HG03457 (cell line): Measurements from ENCODE around the gene PDE4D.
"Not testable (repeated sequence)": the region's sequence is repeated elsewhere in the genome, so short reads cannot be mapped to it uniquely, and the experiment has no call there.

Source experiments
- ATAC-seq: cut with Tn5 transposase; IDR thresholded peaks from one replicate; pipeline ENCODE4 v1.9.1; 2021; ENCODE audit warnings: moderate number of reproducible peaks; ENCODE audit not compliant: unreplicated experiment

PDE4D gene

DNA sequence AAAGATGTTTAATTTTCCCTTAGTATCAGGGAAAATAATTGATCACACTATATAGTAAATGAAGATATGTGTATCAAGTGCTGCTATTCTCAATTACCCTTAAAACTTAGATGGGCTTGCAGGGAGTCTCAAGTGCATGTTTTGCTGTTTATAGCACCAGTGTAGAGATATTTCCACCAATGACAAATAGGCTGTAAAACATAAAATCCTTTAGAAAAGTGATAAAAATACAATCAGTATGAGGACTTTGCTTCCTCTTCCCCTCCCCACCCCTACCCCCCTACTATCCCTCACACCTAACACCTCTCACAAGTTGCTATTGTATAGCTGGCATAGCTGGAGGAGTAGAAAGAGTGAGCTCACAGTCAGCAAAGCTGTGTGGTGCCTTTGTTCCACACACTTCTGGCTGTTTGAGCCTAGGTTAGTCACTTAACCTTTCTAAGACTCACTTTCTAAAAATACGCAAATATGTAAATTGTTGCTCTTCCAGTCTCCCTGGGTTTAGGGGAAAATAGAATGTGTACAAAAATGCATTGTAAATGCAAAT, 93.1 kb downstream of the PDE4D start:
- ATAC-seq, result no peak

DNA sequence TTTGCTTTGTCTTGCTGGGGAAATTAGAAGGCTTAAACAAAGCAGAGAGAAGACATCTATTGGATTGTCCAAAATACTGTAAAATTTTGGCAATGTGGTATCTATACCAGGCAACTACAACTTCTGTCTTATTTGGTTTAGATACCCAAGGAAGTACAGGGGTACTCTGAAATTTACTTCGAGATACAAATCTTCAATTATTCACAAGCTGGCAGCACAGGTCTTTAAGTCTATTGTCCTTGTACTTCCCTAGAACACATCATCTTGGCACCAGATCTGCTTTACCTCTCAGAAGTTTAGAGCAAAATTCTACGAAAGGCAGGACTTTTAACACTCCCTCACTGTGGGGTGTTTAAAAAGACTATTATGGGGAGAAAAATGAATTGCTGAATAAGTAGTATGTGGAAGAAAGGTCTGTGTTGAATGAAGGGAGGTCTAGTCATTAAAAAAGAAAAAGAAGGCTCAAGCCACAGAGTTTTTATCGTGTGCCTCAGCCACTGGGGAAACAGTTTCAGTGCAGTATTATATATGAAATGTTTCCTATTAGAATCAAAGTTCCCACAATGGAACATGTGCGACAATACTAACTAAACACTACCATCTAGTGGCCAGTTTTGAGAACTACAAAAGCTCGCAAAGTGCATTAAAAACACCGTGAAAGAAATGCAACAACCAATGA, 93.7 kb downstream of the PDE4D start:
- ATAC-seq, result peak; percentile 1

DNA sequence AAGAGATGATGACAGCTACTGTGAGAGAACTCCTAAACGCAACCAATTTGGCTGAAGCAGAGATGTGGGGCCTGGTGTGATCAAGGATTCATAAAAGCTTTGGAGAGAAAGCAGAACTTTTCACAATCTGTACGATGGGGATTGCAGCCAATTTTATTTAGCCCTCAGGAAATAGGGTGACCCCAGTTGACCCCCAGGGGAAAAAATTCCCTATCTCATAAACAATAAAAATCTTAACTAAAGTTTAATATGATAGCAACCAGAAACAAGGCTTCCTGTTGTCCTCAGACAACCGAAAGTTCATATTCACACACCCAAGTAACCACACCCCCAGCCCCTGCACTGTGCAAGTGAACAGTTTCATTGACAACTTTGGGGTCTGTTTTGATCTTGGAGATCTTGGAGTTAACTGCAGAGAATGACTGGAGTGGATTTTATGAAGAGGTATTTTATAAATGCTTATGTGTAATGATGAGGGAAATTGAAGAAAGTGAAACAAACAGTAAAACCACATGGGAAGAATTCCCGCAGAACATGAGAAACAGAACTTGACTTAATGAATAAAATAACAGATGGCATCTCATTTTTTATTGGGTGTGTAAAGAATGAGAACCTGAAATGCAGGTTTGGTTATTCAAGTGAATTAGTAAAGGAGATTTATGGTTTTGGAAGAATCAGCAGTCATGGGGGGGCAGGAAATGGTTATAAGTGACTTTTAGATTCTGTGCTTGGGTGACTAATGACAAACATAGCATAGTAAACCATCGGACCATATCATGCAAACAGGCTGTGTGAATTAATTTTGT, 94.5 kb downstream of the PDE4D start:
- peak; percentile 65 for ATAC-seq

DNA sequence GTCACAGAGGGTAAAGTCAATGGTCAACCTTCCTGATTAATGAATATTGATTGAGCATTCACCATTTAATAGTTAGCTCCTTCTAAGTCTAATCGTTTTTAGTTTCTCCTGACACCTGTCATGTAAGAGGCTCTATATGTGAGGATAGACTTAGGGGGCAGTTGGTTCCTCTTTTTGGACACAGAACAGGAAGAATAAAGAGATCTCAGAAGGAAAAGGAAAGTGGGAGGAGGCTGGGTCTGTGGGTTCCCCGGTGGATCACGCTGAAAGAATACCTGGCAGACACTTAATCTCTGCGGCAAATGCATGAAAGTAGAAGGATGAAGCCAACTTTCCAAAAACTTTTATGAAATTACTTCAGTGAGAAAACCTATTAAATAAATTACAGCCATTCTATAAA, 98.4 kb downstream of the PDE4D start:
- no peak for ATAC-seq

DNA sequence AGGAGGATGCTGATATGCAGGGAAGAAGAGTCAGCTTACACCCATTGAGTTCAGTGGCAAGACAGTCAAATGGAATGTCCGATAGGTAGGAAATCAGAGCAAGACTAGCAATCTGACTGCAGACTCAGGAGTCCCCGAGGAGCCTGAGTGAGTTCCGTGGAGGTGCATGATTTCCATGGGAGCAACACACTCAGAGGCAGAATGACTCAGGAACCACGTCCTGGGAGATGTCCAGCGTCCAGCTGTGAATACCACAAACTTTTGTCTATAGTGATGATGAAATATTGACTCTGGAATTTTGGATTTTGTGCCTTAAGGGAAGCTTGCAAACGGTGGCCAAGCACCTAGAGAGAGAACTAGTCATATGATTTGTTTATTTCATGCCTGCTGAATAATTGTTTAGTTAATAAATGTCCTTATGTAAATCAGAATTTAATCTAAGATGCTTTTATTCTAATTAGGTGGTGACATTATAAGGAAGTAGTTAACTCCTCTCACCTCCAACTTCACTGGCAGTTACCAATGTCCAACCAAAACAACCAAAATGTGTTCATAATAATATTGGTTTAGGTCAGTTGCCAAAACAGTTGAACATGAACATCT, 100.4 kb downstream of the PDE4D start:
- no peak for ATAC-seq

DNA sequence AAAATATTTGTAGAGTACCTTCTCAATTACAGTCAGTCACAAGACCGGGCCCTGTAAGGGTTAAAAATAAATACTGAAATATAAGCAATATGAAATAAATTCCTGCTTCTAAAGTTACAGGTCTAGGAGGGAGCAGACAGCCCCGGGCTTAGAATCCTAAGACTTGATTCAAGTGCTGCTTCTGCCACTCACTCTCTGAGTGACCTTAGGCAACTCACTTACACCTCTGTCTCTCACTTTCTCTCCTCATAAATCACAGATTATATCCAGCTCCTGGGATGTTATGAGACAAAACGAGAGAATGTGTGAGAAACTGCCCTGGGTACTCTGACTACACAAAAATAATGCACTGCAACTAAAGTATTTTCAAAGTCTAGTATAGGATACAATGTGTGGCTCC, 101.9 kb downstream of the PDE4D start:
- ATAC-seq, result no peak

DNA sequence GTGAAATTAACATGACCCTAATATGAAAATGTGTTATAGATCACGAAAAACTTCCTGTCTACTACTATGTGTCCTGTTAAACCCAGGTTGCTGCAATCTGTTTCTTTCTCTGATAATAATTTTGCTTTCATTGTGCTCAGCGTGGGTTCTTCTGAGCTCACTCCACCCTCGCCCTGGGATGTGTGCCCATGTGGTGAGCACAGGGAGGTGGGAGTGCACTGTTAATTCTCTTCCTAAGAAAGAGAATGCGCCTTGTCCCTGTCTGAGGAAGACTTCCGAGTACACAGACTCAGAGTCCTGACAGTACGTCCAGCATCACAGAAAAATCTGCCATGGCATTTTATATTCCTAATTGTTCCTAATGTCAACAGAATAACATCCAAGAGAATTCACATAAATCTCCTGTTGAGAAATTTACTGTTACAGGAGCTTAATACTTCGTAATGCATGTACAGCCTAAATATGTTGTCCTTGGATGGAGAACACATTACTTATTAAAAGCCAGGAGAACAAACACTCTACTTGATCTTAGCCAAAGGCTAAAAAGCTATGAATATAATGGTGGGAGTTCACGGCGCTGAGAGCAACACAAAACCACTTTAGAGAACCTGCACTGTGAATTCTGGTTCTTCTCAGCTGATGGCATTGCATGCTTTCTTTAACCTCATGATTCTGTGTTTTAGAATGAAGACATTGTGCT, 102.6 kb downstream of the PDE4D start:
- no peak for ATAC-seq

DNA sequence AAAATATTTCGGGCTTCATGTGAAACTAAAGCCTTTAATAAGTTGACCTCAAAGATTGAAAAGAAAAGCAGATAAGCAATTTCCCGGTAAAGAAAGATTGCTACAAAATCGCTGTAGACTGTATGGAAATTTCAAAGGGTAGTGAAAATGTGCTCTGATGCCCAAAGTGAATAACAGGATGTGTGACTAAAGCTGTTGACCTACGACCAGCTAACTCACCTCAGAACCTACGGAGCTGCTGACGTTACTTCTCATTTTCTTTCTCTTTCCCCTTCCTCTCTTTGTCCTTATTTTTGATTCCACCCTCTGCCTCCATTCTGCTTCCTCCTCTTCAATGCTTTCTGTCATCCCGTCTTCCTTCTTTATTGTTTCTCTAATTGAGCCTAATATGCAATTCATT, 103.2 kb downstream of the PDE4D start:
- no peak for ATAC-seq

DNA sequence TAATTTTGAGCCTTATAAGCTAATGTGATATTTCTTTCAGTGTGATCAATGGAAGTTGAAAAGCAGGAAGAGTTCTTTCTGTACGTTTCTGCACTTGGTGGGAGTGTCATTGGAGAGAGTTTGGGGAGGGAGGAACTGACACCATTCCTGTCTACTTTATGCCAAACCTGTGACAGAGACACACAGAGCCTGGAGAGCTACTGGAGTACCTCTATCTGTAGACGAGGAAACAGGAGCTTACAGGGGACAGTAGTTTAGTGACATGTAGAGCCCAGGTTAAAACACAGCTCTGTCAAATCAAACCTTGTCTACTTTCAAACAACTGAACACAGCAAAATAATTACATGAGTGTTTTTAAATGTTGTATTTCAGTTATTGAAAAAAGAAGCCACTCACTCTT, 103.6 kb downstream of the PDE4D start:
- ATAC-seq, result no peak

DNA sequence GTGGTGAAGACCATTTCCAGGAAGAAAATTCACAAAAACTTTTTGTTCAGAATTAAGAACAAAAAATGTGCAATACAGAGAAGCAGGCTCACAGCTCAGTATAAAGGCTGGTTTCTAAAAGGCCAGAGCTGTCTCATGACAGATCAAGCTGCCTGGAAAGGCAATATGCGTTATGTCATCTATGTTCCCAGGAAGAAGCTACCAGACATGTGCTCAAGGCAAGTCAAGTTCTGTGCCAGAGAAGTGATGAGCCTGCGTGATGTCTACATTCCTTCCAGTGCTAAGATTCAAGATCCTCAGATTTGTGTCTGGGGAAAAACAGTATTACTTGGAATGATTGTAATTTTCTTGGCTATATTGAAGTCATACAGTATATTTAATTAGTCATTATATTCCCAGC, 104.3 kb downstream of the PDE4D start:
- ATAC-seq, result no peak

DNA sequence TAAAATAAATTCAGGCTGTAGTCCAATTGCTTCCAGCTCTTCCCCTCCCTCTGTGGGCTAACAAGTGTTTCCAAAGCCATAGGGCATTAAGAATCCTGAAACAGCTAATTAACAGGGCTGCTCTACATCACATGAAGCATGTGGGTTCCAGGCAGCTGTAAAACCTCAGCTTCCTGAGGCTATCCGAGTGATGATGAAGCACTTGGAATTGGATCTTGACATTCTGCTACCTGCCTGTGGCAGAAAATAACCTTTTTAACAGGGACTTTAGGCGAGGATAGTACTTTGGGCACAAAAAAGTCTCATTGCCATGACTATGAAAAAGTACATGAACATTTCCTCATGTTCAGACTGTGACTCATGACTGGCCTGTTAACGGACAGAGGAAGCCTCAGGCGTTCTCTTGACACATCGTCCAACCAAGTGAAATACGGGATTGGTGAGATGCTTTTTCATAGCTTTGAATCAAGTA, 107.2 kb downstream of the PDE4D start:
- ATAC-seq, result no peak

DNA sequence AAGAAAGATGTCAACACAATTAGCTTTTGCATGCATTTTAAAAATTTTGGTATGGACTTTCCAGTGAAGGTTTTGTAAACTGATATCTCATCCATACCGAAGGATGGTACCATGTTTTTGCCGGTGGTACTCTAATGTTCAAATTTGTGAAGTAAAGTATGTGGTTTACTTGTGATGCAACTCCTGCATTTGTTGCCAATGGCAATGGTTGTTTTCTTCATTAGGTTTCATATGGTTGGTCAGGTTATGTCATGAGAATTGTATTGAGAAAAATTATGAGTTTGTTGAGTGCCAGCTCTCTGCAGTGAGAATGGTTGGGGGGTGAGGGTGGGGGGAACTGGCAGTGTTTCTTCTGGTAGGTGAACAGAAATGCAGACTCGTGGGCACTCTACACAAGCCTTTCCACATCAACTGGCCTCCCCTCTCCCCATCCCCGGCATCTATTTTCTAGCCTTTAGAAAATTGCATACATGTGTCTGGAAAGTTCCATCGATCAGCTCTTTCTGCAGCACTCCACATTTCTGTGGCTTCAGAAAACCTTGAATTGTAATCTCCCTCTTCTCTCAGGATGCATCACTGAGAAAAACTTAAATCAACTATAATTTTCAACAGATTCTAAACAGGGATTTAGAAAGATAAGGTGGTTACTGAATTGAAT, 107.7 kb downstream of the PDE4D start:
- ATAC-seq, result no peak

DNA sequence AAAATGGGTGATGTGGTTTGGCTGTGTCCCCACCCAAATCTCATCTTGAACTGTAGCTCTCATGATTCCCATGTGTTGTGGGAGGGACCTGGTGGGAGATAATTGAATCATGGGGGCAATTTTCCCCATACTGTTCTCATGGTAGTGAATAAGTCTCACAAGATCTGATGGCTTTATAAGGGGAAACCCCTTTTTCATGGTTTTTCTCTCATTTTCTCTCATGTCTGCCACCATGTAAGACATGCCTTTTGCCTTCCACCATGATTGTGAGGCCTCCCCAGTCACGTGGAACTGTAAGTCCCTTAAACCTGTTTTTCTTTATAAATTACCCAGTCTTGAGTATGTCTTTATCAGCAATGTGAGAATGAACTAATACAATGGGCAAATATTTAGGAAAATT, 108.8 kb downstream of the PDE4D start:
- ATAC-seq, result not testable (repeated sequence)

DNA sequence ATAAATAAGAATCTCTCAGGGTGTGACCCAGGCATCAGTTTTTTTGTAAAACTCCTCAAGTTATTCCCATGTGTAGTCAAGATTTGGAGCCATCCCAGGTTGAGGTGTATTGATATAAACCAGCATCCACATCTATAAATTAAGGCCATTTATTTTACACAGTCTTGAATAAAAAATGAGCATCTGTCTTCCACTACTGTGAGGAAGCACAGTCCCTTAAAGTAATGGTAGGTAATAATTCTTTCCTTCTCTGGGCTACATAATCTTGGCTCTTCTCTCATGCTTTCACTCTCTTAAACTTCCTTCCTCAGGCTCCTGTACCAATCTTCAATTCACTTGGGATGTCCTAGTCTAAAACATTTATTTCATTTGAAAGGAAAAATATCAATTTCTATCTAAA, 110.3 kb downstream of the PDE4D start:
- no peak for ATAC-seq

DNA sequence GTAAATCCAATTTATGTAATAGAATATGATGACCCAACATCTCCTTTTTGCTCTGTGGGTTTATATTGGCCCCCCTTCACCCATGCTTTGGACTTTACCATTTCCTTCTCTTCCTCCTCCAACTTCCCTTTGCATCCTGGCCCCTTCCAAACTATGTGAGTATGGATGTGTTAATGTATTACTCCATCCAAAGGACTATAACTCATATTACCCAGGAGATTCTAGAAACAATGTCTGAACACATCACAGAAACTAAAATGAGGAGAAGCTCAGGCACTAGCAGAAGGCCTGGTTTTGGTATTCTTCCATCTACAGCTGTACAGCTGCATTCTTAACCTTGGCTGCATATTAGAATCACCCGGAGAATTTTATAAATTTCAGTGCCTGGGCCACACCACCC, 110.7 kb downstream of the PDE4D start:
- ATAC-seq, result no peak

DNA sequence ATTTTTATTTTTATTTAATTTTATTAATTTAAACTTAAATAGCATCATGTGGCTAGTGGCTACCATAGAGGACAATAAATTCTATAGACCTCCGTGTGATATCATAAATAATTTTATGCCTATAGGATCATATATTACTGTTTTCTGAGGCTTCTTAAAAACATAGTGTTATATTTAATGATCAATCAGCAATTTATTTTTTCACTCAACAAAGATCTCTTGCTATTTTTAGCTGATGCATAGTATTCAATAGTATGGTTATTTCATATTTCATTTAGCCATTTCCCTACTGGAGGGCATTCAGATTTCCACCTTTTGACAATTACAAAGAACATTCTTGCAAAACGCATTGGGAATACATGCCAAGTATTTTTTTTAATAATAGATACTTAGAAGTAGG, 114.1 kb downstream of the PDE4D start:
- no peak for ATAC-seq

DNA sequence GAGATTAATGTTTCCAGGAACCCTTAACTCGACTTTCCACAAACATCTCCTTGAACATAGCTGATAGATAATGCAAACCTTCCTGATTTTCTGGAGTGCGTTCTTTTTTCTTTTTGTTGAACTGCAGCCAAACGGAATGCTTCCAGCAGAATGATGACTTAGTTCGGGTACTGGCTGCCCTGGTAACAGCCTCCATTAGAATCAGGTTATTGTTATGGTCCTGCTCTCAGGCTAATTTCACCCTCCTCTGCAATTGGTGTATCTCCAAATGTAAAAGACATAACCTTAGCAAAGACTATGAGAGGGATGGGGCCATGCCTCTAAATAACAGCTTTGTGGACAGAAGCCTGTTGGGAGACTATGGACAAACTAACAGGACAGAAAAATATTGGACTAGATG, 116.5 kb downstream of the PDE4D start:
- no peak for ATAC-seq

DNA sequence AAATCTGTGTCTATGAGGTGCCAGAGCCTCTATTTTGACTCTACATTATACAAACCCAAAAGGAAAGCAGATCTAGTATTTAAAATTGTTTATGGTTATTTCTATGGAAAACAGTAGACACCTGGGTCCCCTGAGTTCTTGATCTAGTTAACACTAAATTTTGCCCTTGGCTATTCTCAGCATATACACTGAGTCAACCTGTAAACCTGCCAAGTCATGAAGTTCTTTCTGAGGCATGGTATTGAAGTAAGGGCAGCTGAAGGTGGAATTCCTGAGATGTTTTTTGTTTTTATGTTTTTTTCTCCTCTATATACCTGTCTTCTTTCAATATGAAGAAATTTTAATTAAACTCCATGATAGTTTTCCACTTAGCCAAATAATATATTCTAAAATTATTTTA, 120.2 kb downstream of the PDE4D start:
- no peak for ATAC-seq

DNA sequence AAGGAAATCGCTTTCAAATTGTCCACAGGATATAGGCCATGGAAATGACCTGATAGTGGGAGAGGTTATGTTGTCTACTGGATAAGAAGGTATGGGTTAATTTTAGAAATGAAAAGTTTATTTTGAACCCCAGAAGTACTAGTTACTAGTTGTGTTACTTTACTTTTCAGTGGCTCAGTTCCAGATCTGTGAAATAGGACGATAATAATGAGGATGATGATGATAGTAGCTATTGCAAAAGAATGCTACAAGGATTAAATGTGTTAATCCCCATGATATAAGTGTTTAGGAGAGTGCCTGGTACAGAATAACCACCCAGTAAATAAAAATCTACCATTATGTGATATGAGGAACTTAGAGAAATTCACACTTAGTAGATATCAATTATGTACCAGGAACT, 120.8 kb downstream of the PDE4D start:
- no peak for ATAC-seq

DNA sequence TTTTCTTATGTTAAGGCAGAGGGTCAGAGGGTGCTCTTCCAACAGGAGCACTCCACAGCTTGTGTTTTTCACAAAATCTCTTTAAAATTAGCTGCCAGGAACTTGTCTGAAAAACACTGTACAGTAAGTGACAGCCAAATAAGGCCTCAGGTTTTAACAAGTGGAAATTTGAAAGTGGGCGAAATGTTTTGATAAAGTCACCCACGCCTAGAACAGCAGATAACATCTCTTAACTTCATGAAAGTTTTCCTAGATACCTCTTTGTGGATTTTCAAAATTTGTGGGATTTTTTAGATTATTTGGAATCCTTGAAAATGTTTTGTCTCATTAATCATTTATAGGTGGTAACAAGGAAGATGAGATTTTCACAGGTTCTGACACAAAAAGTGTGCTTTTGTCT, 121.3 kb downstream of the PDE4D start:
- ATAC-seq, result no peak

DNA sequence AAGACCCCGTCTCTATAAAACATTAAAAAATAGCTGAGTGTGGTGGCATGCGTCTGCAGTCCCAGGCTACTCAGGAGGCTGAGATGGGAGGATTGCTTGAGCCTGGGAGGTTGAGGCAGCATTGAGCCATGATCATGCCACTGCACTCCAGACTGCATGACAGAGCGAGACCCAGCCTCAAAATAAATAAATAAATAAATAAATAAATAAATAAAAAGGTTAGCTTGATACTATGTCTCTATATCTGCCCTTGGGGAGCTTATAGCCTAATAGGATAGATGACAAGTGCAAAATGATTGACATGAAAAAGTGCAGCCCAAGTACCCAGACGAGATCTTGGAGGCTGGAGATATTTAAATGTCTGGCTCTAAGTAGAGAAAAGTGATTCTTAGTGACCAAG, 122.6 kb downstream of the PDE4D start:
- ATAC-seq, result no peak
